NCI-H1105 (cell line): ENCODE measurements around the gene ATP2B2.

Experiments
- DNase-seq: peaks from one replicate; lab custom pipeline; 2025; lab: John Stamatoyannopoulos, UW

Gene ATP2B2

GRCh38 chr3:10529809-10530208 is 24.4 kb upstream of the ATP2B2 start:
- DNase-seq: no peak

DNA sequence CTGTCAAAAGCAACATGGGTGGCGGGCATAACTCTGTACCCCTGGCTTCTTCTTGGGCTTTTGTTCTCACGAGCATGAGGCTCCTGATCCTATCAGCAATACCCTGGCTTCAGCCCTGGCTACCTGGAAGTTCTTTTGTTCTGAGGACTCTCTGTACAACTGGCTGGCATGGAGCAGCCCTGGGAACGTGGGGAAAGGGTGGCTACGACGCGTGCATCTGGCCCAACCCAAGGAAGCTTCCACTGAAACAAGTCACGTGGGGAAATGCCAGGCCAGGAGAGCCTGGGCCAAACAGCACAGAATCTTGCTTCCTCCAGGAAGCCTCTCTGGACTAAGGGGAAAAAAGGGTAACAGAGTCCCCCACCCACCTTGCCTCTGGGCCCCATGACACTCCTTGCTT is 22.7 kb upstream of the ATP2B2 start:
- DNase-seq: no peak

GRCh38 chr3:10527295-10528001 is 22.1 kb upstream of the ATP2B2 start:
- no peak for DNase-seq

DNA sequence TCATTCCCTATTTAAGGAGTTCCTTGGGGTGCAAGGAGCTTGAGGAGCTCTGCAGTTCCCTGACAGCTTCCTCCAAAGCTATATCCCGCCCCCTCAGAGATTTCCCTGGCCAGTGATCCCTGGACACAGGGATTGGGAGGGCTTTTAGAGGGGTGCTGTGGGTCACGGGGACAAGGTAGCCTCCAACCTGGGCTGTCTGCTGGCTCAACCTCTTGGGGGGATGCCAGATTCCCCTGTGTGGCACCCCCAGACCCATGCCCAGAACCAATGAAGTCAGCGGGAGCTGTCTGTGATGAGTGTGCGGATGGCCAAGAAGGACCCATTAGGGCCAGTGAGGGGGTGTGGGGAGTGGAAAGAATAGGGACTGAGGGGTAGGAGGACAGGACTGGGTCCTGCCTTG is 21.0 kb upstream of the ATP2B2 start:
- no peak for DNase-seq

DNA sequence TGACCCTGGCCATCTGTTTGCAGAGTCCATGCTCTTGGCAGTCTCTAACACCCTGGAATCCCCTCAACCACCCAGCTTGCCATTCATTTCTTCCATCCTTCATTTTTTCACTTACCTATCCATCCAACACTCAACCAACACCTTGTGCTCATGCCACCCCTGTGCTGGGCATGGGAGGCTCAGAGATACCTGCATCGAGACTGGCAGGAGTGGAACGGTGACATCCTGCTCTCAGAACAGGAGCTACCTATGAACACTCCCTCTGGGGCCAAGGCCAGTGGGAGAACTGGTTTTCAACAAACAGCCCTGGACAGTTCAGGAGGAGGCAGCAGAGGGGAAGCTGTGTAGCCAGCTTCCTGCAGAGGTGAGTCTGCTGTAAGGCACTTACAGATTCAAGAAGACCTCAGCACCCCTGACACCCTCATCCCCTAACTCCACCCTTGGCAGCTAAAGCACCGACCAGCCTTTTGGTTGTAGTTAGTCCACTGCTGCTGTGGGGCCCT is 19.5 kb upstream of the ATP2B2 start:
- DNase-seq: no peak

DNA sequence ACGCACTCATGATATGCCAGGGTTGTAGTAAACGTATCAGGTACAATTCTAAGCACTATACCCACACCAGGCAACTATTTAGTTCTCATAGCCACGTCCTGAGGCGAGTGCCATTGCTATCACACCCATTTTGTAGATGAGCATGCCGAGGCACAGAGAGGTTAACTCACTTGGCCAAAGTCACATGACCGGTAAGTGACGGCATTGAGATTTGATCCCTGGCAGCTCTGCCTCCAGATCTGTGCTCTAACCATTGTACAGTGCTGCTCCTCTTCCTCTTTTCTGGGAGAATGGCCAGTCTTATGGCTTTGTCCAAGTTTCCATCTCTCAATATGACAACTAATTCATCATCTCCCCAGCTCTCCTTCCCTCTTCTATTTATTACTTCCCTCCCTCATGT is 18.9 kb upstream of the ATP2B2 start:
- DNase-seq: no peak

GRCh38 chr3:10523561-10523960 is 18.2 kb upstream of the ATP2B2 start:
- DNase-seq: no peak

GRCh38 chr3:10522646-10523303 is 17.4 kb upstream of the ATP2B2 start:
- DNase-seq: no peak

DNA sequence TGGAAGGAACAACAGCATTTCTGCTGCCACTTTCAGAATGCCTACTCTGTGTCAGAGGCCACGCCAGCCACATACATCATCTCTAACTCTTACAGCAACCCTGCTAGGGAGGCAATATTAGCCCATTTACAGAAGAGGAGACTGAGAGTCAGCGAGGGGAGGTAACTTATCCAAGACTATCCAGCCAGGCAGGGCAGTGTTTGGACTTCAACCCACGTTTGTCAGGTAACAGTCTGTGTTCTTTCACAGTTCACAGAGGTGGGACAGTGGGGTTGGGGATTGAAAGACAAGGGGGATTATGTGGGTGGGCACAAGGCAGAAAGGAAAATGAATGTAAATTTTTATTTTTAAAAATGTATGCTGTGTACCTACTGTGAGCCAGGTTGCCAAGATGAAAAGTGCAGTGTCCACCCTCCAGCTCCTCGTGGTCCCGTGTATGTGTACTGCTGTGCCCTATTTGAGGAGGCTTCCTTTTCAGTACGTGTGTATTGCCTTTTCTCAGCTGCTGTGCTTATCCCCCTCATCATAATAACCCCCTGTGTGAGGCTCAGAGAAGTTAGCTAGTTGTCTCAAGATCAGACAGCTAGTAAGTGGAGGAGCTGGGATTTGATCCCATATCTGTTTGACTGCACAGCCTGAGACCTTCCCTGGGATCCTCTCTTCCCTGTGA is 16.5 kb upstream of the ATP2B2 start:
- no peak for DNase-seq

- DNase-seq: no peak
Observed at GRCh38 chr3:10520072-10520471, 14.7 kb upstream of the ATP2B2 start.

- no peak for DNase-seq
Observed at GRCh38 chr3:10519236-10519635, 13.8 kb upstream of the ATP2B2 start.

GRCh38 chr3:10518506-10519150 is 13.2 kb upstream of the ATP2B2 start:
- DNase-seq: no peak

DNA sequence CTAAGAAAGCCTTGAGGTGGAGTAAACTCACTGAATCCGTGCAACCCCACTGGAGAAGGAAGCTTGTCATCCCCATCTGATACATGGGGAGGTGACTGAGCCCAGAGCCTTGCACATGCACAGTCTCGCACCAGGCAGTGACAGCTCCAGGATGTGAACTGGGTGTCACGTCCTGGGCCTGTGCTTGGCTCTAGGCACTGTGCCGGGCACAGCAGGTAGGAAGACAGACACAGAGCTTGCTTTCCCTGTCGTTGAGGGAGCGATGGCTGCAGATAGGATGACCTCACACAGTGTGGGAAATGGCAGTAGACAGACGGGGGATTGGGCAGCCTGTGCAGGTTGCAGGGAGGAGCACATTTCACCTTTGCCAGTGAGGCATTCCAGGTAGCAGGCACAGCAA is 12.2 kb upstream of the ATP2B2 start:
- no peak for DNase-seq

- DNase-seq: no peak
Observed at GRCh38 chr3:10516544-10517452, 11.4 kb upstream of the ATP2B2 start.

DNA sequence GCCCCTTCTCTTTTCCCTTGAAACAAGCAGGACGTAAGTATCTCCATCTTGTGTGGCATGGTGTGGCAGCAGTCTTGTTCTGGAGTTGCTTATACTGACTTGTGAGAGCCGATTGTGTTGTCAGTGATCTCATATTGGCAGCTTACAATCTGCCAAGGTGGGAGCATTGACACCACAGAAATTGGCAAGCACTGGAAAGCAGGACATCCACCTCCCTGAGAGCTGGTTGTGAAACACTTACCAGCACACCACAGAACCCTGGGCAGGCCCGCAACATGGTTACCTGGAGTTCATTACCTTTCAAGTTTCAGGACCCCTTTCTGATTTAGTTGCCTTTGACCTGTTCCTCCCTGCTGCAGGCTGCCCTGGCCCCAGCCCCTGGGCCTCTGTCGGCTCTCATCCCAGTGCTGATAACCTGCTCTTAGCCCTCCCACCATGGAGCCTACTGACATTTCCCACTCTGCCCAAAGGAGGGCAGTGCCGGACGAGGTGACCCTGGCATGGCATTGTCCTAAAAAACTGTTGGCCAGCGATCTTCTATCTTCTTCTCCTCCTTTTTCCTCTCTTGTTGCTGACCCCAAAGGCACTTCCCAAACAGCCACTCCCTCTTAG is 10.6 kb upstream of the ATP2B2 start:
- no peak for DNase-seq

DNA sequence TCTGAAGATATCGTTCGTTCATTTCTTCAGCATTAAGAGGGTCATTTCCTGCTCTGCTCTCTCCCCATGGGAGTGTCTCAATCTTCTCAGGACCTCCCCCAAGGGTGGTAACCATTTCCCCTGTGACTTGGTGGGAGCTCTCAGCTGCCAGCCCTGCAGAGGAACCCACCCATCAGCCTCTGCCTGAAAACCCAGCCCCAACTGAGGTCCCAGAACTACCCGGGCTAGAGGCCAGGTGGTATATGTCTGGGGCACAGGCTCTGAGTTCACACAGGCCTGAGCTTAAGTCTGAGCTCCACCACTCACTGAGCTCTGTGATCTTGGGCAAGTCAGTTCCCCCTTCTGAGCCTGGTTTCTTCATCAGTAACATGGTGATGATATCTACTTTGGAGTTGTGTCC is 10.0 kb upstream of the ATP2B2 start:
- no peak for DNase-seq

DNA sequence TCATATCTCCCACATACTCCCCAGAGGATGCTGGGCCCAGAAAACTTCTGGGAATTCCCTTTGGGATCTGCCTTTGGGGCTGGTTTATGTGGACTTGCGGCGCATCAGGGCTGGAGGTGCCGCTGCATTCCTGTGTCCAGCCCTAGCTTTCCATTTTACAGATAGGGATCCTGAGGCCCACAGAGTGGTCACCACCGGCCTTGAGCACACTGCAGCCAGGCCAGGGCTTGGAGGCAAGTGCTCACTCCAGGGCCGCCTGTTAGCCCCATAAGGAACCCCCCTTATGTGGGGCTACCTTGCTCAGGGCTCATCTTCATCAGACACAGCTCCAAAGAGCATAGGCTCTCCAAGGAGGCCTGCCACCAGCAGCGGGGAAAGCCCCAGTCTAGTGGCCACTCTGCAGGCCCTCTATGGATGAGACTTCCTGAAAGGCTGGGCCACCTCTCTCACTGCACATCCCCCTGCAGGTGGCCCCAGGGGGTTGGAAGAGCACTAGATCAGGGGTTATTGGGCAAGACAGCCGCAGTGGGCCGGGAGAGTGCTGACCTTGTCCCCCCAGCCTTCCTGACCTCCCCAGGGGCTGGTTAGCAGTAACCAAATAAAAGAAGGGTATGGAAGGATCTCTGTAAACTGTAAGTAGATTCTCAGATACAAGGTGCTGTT is 9.2 kb upstream of the ATP2B2 start:
- DNase-seq: no peak

DNA sequence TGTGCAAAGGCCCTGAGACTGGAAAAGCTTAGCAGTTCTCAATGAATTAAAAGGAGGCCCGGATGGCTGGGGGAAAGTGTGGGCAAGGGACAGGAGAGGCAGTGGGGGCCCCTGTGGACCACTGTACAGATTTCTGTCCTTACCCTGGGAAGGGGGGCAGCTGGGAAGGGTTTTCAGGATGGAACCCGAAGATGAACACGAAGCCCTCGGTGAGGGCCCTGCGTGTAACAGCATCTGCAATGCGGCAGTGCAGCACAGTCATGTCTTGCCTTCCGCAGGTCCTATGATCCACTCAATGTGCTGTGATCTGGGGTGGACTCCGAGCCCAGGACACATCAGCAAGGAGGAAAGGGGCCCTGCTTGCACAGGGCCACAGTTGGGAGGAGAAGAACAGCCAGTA is 7.9 kb upstream of the ATP2B2 start:
- no peak for DNase-seq

DNA sequence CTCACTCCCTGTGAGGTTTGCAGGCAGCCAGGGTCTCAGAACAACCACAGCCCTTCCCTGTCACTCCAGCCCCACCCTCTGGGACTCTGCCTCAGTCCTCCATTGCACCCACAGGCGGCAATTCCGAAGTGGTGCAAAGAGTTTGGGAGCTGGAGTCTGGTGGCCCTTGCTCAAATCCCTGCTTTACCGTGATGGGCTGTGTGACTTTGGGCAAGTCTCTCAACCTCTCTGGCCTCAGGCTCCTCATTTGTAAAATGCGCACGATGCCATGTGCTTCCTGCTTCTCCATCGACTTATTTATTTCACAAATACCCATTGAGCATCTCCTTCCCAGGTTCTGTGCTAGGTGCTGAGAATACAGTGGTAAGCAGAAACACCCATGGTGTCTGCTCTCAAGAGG is 7.3 kb upstream of the ATP2B2 start:
- DNase-seq: no peak

DNA sequence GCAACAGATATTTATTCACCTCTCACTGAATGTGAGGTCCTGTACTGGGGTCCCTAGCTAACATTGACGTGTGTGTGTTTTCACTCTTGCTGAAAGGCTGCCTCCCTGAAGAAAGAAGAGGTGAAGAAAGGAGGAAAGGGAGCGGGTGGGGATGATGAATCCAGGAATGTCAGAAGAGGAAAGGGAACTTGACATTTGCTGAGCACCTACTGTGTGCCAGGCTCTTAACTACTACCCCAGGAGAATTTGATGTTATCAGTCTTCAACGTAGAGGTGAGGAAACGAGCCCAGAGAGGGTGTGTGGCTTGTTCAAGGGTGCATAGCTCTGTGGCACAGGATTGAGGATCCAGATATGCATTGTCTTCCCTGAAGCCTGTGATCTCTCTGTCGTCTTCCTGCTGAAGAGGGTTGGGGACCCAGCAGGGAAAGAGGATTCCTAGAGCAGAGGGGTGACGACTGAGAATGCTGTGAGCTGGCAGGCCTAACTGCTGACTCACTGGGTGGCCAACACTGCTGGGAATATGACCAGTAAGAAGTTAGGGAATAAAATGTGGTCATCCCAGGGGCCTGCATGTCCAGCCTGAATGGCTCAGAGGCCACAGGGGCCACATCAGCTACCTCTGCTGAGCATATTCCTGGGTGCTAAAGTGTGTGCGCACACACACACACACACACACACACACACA is 6.6 kb upstream of the ATP2B2 start:
- DNase-seq: no peak
